ENCODE measurements around the gene ACAD11.

The ACAD11 gene

GRCh38 chr3:132593241-132593946, 66.2 kb downstream of the ACAD11 start:
- Histone ChIP-seq H2BK120ac (ENCODE audit: insufficient read depth, low read length, poor library complexity) (no peak overlapping the region), H3K79me2 (ENCODE audit: control insufficient read depth, insufficient read depth, low read length, poor library complexity) (no peaks in the 10 kb centered on the region), H2BK5ac (ENCODE audit: low read depth, low read length, poor library complexity) (no peak overlapping the region), H2AK5ac (ENCODE audit: low read length) (no peak overlapping the region), H3K4me1 (ENCODE audit: control insufficient read depth in 1 of 2, insufficient read depth in 2 of 2, low read length in 2 of 2) (peaks cover 0 to 2% of the 10 kb centered on the region in 2 experiments), H3K27me3 (ENCODE audit: insufficient read depth, low read length) (no peaks in the 10 kb centered on the region), H3K14ac (ENCODE audit: low read length) (no peak overlapping the region), H3K4me2 (ENCODE audit: low read length) (no peak overlapping the region), H3K18ac (ENCODE audit: low read length) (no peak overlapping the region), H4K8ac (ENCODE audit: low read depth, low read length) (no peak overlapping the region), H3K79me1 (ENCODE audit: low read length) (no peaks in the 10 kb centered on the region), H3K4me3 (ENCODE audit: low read depth, low read length) (no peak overlapping the region), H4K12ac (ENCODE audit: low read depth, low read length) (no peak overlapping the region), H2BK12ac (ENCODE audit: low read length) (no peak overlapping the region), H3K9ac (ENCODE audit: low read length) (no peak overlapping the region), H3K9me3 (ENCODE audit: insufficient read depth, low read depth, low read length) (no peaks in the 10 kb centered on the region), H3K23ac (ENCODE audit: low read length) (no peak overlapping the region), H3K4ac (ENCODE audit: low read depth, low read length) (no peak overlapping the region), H4K91ac (ENCODE audit: low read depth, low read length) (no peak overlapping the region), H3K27ac (ENCODE audit: low read depth, low read length) (no peak overlapping the region), H2AFZ (ENCODE audit: insufficient read depth, low read length, poor library complexity) (no peak overlapping the region), H3K36me3 (ENCODE audit: control insufficient read depth in 1 of 2, insufficient read depth in 2 of 2, low read length in 2 of 2) (no peaks in the 10 kb centered on the region)
- no peak for DNase-seq
- no CpG with 5 or more reads among the region's 1 CpG for WGBS (ENCODE audit: extremely low coverage, insufficient coverage, insufficient read length)

GRCh38 chr3:132592216-132592615, 67.4 kb downstream of the ACAD11 start:
- Histone ChIP-seq H3K14ac (ENCODE audit: low read length) (no peak overlapping the region), H3K4me2 (ENCODE audit: low read length) (no peak overlapping the region), H4K12ac (ENCODE audit: low read depth, low read length) (no peak overlapping the region), H3K79me2 (ENCODE audit: control insufficient read depth, insufficient read depth, low read length, poor library complexity) (no peaks in the 10 kb centered on the region), H3K79me1 (ENCODE audit: low read length) (no peaks in the 10 kb centered on the region), H3K36me3 (ENCODE audit: control insufficient read depth in 1 of 2, insufficient read depth in 2 of 2, low read length in 2 of 2) (no peaks in the 10 kb centered on the region), H3K4ac (ENCODE audit: low read depth, low read length) (no peak overlapping the region), H3K4me3 (ENCODE audit: low read depth, low read length) (no peak overlapping the region), H3K27me3 (ENCODE audit: insufficient read depth, low read length) (no peaks in the 10 kb centered on the region), H3K23ac (ENCODE audit: low read length) (no peak overlapping the region), H2BK12ac (ENCODE audit: low read length) (no peak overlapping the region), H3K18ac (ENCODE audit: low read length) (no peak overlapping the region), H3K9ac (ENCODE audit: low read length) (no peak overlapping the region), H4K91ac (ENCODE audit: low read depth, low read length) (no peak overlapping the region), H2BK5ac (ENCODE audit: low read depth, low read length, poor library complexity) (no peak overlapping the region), H4K8ac (ENCODE audit: low read depth, low read length) (no peak overlapping the region), H3K27ac (ENCODE audit: low read depth, low read length) (no peak overlapping the region), H3K4me1 (ENCODE audit: control insufficient read depth in 1 of 2, insufficient read depth in 2 of 2, low read length in 2 of 2) (peaks cover 0 to 2% of the 10 kb centered on the region in 2 experiments), H2AFZ (ENCODE audit: insufficient read depth, low read length, poor library complexity) (no peak overlapping the region), H2AK5ac (ENCODE audit: low read length) (no peak overlapping the region), H2BK120ac (ENCODE audit: insufficient read depth, low read length, poor library complexity) (no peak overlapping the region), H3K9me3 (ENCODE audit: insufficient read depth, low read depth, low read length) (no peaks in the 10 kb centered on the region)
- DNase-seq = no peak

- no peak overlapping the region for H4K8ac ChIP-seq (ENCODE audit: low read depth, low read length)
- WGBS (ENCODE audit: extremely low coverage, insufficient coverage, insufficient read length) = no CpG with 5 or more reads among the region's 1 CpG
- no peak overlapping the region for H2BK12ac ChIP-seq (ENCODE audit: low read length)
- H4K91ac ChIP-seq (ENCODE audit: low read depth, low read length) = no peak overlapping the region
- no peaks in the 10 kb centered on the region for H3K79me1 ChIP-seq (ENCODE audit: low read length)
- H2AFZ ChIP-seq (ENCODE audit: insufficient read depth, low read length, poor library complexity) = no peak overlapping the region
- no peak overlapping the region for H3K4me2 ChIP-seq (ENCODE audit: low read length)
- no peak overlapping the region for H3K9ac ChIP-seq (ENCODE audit: low read length)
- H3K9me3 ChIP-seq (ENCODE audit: insufficient read depth, low read depth, low read length) = no peaks in the 10 kb centered on the region
- H3K27me3 ChIP-seq (ENCODE audit: insufficient read depth, low read length) = no peaks in the 10 kb centered on the region
- H4K12ac ChIP-seq (ENCODE audit: low read depth, low read length) = no peak overlapping the region
- H2AK5ac ChIP-seq (ENCODE audit: low read length) = no peak overlapping the region
- H3K36me3 ChIP-seq (ENCODE audit: control insufficient read depth in 1 of 2, insufficient read depth in 2 of 2, low read length in 2 of 2) = no peaks in the 10 kb centered on the region
- H3K4ac ChIP-seq (ENCODE audit: low read depth, low read length) = no peak overlapping the region
- no peak overlapping the region for H3K14ac ChIP-seq (ENCODE audit: low read length)
- no peak overlapping the region for H2BK120ac ChIP-seq (ENCODE audit: insufficient read depth, low read length, poor library complexity)
- H3K4me1 ChIP-seq (ENCODE audit: control insufficient read depth in 1 of 2, insufficient read depth in 2 of 2, low read length in 2 of 2) = no peaks in the 10 kb centered on the region
- H3K18ac ChIP-seq (ENCODE audit: low read length) = no peak overlapping the region
- H3K27ac ChIP-seq (ENCODE audit: low read depth, low read length) = no peak overlapping the region
- no peak for DNase-seq
- H3K79me2 ChIP-seq (ENCODE audit: control insufficient read depth, insufficient read depth, low read length, poor library complexity) = no peaks in the 10 kb centered on the region
- no peak overlapping the region for H2BK5ac ChIP-seq (ENCODE audit: low read depth, low read length, poor library complexity)
- no peak overlapping the region for H3K4me3 ChIP-seq (ENCODE audit: low read depth, low read length)
- no peak overlapping the region for H3K23ac ChIP-seq (ENCODE audit: low read length)
These were observed 72.2 kb downstream of the ACAD11 start for GRCh38 chr3:132587401-132587800.

GRCh38 chr3:132573797-132574211, 85.8 kb downstream of the ACAD11 start:
- H3K4me2 ChIP-seq (ENCODE audit: low read length) = no peak overlapping the region
- no peak overlapping the region for H2AFZ ChIP-seq (ENCODE audit: insufficient read depth, low read length, poor library complexity)
- no peak overlapping the region for H3K27ac ChIP-seq (ENCODE audit: low read depth, low read length)
- H3K23ac ChIP-seq (ENCODE audit: low read length) = no peak overlapping the region
- DNase-seq = no peak
- H2AK5ac ChIP-seq (ENCODE audit: low read length) = no peak overlapping the region
- H2BK120ac ChIP-seq (ENCODE audit: insufficient read depth, low read length, poor library complexity) = no peak overlapping the region
- no peaks in the 10 kb centered on the region for H3K4me1 ChIP-seq (ENCODE audit: control insufficient read depth in 1 of 2, insufficient read depth in 2 of 2, low read length in 2 of 2)
- H3K4ac ChIP-seq (ENCODE audit: low read depth, low read length) = no peak overlapping the region
- no peaks in the 10 kb centered on the region for H3K9me3 ChIP-seq (ENCODE audit: insufficient read depth, low read depth, low read length)
- no peak overlapping the region for H3K18ac ChIP-seq (ENCODE audit: low read length)
- no peak overlapping the region for H4K91ac ChIP-seq (ENCODE audit: low read depth, low read length)
- H3K9ac ChIP-seq (ENCODE audit: low read length) = no peak overlapping the region
- no peaks in the 10 kb centered on the region for H3K79me2 ChIP-seq (ENCODE audit: control insufficient read depth, insufficient read depth, low read length, poor library complexity)
- no peaks in the 10 kb centered on the region for H3K79me1 ChIP-seq (ENCODE audit: low read length)
- H2BK12ac ChIP-seq (ENCODE audit: low read length) = no peak overlapping the region
- H4K12ac ChIP-seq (ENCODE audit: low read depth, low read length) = no peak overlapping the region
- no peak overlapping the region for H3K4me3 ChIP-seq (ENCODE audit: low read depth, low read length)
- peaks cover 0 to 3% of the 10 kb centered on the region in 2 experiments for H3K36me3 ChIP-seq (ENCODE audit: control insufficient read depth in 1 of 2, insufficient read depth in 2 of 2, low read length in 2 of 2)
- no peaks in the 10 kb centered on the region for H3K27me3 ChIP-seq (ENCODE audit: insufficient read depth, low read length)
- no peak overlapping the region for H2BK5ac ChIP-seq (ENCODE audit: low read depth, low read length, poor library complexity)
- no CpG with 5 or more reads among the region's 5 CpGs for WGBS (ENCODE audit: extremely low coverage, insufficient coverage, insufficient read length)
- H3K14ac ChIP-seq (ENCODE audit: low read length) = no peak overlapping the region
- no peak overlapping the region for H4K8ac ChIP-seq (ENCODE audit: low read depth, low read length)

Data from trophoblast cell (in vitro differentiated cells and primary cell).